Ishikawa (cell line): ENCODE data around the gene GGACT.

Experiments
- CEBPB ChIP-seq: IDR thresholded peaks from 2 replicates; pipeline ENCODE4 v1.6.1; 2012
- CREB1 ChIP-seq: IDR thresholded peaks from 2 replicates; pipeline ENCODE4 v1.6.1; 2012; ENCODE audit warnings: low read depth
- EGR1 ChIP-seq: IDR thresholded peaks from 2 replicates; pipeline ENCODE4 v1.6.1; 2012
- EP300 ChIP-seq: IDR thresholded peaks from 2 replicates; pipeline ENCODE4 v1.6.1; 2012; ENCODE audit warnings: borderline replicate concordance
- FOXM1 ChIP-seq: IDR thresholded peaks from 2 replicates; pipeline ENCODE4 v1.6.1; 2012; ENCODE audit warnings: low read depth, borderline replicate concordance
- MAX ChIP-seq: IDR thresholded peaks from 2 replicates; pipeline ENCODE4 v1.6.1; 2012
- NFIC ChIP-seq: IDR thresholded peaks from 2 replicates; pipeline ENCODE4 v1.6.1; 2012
- RAD21 ChIP-seq: IDR thresholded peaks from 2 replicates; pipeline ENCODE4 v1.6.1; 2012; ENCODE audit warnings: low read depth
- REST ChIP-seq: IDR thresholded peaks from 2 replicates; pipeline ENCODE4 v1.6.1; 2012; ENCODE audit warnings: low read depth, mild to moderate bottlenecking
- TAF1 ChIP-seq: IDR thresholded peaks from 2 replicates; pipeline ENCODE4 v1.6.1; 2012; ENCODE audit warnings: low read depth, mild to moderate bottlenecking
- TCF12 ChIP-seq: IDR thresholded peaks from 2 replicates; pipeline ENCODE4 v1.6.1; 2012; ENCODE audit warnings: low read depth
- TEAD4 ChIP-seq: IDR thresholded peaks from 2 replicates; pipeline ENCODE4 v1.6.1; 2012
- YY1 ChIP-seq: IDR thresholded peaks from 2 replicates; pipeline ENCODE4 v1.6.1; 2012; ENCODE audit warnings: low read depth
- ZBTB7A ChIP-seq: IDR thresholded peaks from 2 replicates; pipeline ENCODE4 v1.6.1; 2012; ENCODE audit warnings: low read depth
- TF ChIP-seq, protein P1 (sequence below): IDR thresholded peaks from 2 replicates; pipeline ENCODE4 v1.6.1; 2012

The GGACT gene

DNA sequence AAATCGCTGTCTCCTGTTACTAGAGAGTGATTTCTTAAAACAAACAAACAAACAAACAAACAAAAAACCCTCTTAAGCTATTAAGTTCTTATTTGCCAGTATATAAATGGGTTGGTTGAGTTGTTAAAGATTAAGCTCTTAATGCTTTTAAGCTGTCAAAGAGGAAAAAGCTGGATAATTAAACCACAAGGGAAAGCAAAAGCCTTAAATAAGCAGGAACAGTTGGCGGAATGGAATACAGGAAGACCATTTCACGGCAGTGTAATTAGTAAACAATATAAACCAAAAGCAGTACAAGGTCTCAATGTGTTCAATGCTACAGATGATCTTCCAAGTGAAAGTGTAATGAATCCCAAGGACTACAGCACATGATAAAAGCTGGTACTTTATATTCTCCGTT lies 32.2 kb upstream of the GGACT start:
- TF ChIP-seq CREB1 (no peak), YY1 (no peak), TAF1 (no peak), ZBTB7A (no peak), EGR1 (no peak), TEAD4 (no peak), TCF12 (no peak), EP300 (no peak), RAD21 (no peak), NFIC (no peak), FOXM1 (no peak), MAX (no peak), REST (no peak), CEBPB (no peak)
- TF ChIP-seq, protein P1, sequence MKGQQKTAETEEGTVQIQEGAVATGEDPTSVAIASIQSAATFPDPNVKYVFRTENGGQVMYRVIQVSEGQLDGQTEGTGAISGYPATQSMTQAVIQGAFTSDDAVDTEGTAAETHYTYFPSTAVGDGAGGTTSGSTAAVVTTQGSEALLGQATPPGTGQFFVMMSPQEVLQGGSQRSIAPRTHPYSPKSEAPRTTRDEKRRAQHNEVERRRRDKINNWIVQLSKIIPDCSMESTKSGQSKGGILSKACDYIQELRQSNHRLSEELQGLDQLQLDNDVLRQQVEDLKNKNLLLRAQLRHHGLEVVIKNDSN = no peak

GRCh38 chr13:100619940-100620339 lies 31.4 kb upstream of the GGACT start:
- TF ChIP-seq TCF12 (no peak), TAF1 (no peak), EGR1 (no peak), CEBPB (no peak), RAD21 (no peak), TEAD4 (no peak), ZBTB7A (no peak)
- TF ChIP-seq, protein P1 = no peak

GRCh38 chr13:100613031-100613430 lies 24.4 kb upstream of the GGACT start:
- TF ChIP-seq EP300 = no peak
- no peak for TF ChIP-seq YY1

DNA sequence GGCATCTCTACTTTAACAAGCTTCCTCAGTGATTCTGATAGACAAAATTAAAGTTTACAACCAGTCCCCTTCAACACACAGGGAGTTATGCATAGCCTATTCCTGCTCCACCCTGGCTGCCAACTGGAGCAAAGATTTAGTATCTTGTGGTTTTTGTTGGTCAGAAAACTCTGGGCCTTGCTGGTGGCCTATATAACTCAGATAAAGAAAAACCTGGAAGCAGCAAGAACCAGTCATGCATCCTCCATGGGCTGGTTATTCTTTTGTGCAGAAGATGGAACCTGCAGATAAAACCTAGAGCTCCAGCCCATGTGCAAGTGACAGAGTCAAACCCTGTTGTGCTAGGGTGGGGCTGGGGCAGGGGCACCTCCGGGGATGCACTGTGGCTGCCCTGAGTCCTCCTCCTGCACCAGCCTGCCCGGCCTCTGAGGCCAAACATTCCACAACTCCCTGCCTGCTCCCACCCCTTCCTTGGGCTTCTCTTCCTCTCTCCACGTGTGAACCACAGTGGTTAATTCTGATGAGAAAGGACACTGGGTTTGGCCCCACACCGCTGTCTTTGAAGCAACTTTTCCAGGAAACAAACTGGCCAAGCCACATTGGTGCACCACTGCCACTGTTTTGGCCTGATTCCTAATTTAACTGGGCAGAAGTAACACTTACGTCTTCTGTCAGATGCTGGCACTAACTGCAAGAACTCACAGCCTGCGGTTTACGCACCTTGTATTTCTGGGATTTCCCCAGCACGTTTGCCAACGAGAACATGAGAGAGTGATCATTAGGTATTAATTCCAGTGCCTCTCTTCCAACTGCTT lies 23.3 kb upstream of the GGACT start:
- TF ChIP-seq REST (no peak), TEAD4 (no peak), CEBPB (no peak), RAD21 (no peak), TCF12 (no peak), TAF1 (no peak)
- TF ChIP-seq, protein P1 = no peak

- TF ChIP-seq ZBTB7A (no peak), TAF1 (no peak), REST (no peak), YY1 (no peak), EGR1 (no peak), TEAD4 (no peak)
- TF ChIP-seq, protein P1 = no peak
Measured at GRCh38 chr13:100610391-100611347, 22.1 kb upstream of the GGACT start.
